MM.1S (cell line): ENCODE results near the gene ANKRD12.

Experiments
- DNase-seq: peaks from one replicate; pipeline ENCODE4 v3.0.0-alpha.2; 2015
- H2AFZ ChIP-seq: fragments of 300-600 bp; sonication (generic); 2 replicates; pipeline ENCODE4 v1.6.0; 2016; ENCODE audit warnings: antibody characterized with exemption, low read length
- H3F3A ChIP-seq: fragments of 300-600 bp; sonication (generic); 2 replicates; pipeline ENCODE4 v1.6.1; 2016; ENCODE audit warnings: mild to moderate bottlenecking, antibody characterized with exemption, low read length, moderate library complexity, mixed read lengths; ENCODE audit not compliant: insufficient read depth
- H3K27ac ChIP-seq: fragments of 300-600 bp; sonication (generic); 2 replicates; pipeline ENCODE4 v1.5.1; 2016; ENCODE audit warnings: mild to moderate bottlenecking, low read length
- H3K27me3 ChIP-seq: fragments of 300-600 bp; sonication (generic); replicated peaks from 2 replicates; pipeline ENCODE4 v1.6.0; 2016; ENCODE audit warnings: low read length; ENCODE audit not compliant: insufficient read depth
- H3K36me3 ChIP-seq: fragments of 300-600 bp; sonication (generic); replicated peaks from 2 replicates; pipeline ENCODE4 v1.6.1; 2016; ENCODE audit warnings: mild to moderate bottlenecking, low read length, mixed read lengths; ENCODE audit not compliant: insufficient read depth
- H3K4me1 ChIP-seq: fragments of 300-600 bp; sonication (generic); 2 replicates; pipeline ENCODE4 v1.6.1; 2016; ENCODE audit warnings: low read length, mixed read lengths
- H3K4me2 ChIP-seq: fragments of 300-600 bp; sonication (generic); 2 replicates; pipeline ENCODE4 v1.6.0; 2016; ENCODE audit warnings: low read depth, low read length
- H3K4me3 ChIP-seq: fragments of 300-600 bp; sonication (generic); 2 replicates; pipeline ENCODE4 v1.5.1; 2016; ENCODE audit warnings: low read length, mixed read lengths
- H3K79me2 ChIP-seq: fragments of 300-600 bp; sonication (generic); 2 replicates; pipeline ENCODE4 v1.6.1; 2016; ENCODE audit warnings: mixed run types, low read length, mixed read lengths
- H3K9ac ChIP-seq: fragments of 300-600 bp; sonication (generic); 2 replicates; pipeline ENCODE4 v1.6.1; 2016; ENCODE audit warnings: low read length, mixed read lengths
- H3K9me2 ChIP-seq: fragments of 300-600 bp; sonication (generic); replicated peaks from 2 replicates; pipeline ENCODE4 v1.6.1; 2016; ENCODE audit warnings: mild to moderate bottlenecking, low read length, mixed read lengths; ENCODE audit not compliant: insufficient read depth
- H3K9me3 ChIP-seq: fragments of 300-600 bp; sonication (generic); replicated peaks from 2 replicates; pipeline ENCODE4 v1.6.1; 2016; ENCODE audit warnings: mild to moderate bottlenecking, low read length, mixed read lengths; ENCODE audit not compliant: insufficient read depth
- H4K20me1 ChIP-seq: fragments of 300-600 bp; sonication (generic); 2 replicates; pipeline ENCODE4 v1.6.1; 2016; ENCODE audit warnings: mild to moderate bottlenecking, low read length, moderate library complexity, mixed read lengths; ENCODE audit not compliant: insufficient read depth
- EZH2 ChIP-seq: fragments of 300-600 bp; sonication (generic); optimal IDR thresholded peaks from 2 replicates; pipeline ENCODE3; 2017; ENCODE audit warnings: low read depth, mild to moderate bottlenecking, antibody characterized with exemption, low read length, mixed read lengths
- EZH2phosphoT487 ChIP-seq: fragments of 300-600 bp; sonication (generic); IDR thresholded peaks from 2 replicates; pipeline ENCODE4 v1.6.1; 2018; ENCODE audit warnings: antibody characterized with exemption, low read length
- TF ChIP-seq, protein P1 (sequence below): fragments of 300-600 bp; sonication (generic); IDR thresholded peaks from 2 replicates; pipeline ENCODE4 v1.5.1; 2016; ENCODE audit warnings: antibody characterized with exemption, low read length, mixed read lengths

Gene ANKRD12

DNA sequence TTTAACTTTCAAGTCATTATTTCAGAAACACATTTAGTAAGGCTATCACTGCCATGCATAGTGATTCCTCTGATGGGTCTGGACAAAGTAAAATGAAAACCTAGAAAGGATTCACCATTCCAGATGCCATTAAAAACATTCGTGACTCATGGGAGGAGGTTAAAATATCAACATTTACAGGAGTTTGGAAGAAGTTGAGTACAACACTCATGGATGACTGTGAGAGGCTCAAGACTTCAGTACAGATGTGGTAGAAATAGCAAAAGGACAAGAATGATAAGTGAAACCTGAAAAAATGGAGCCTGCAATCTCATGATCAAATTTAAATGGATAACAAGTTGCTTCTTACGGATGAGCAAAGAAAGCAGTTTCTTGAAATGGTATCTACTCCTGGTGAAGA is 192.2 kb downstream of the ANKRD12 start:
- no peaks in the 10 kb centered on the region for H3K9me3 ChIP-seq
- H4K20me1 ChIP-seq: no peaks in the 10 kb centered on the region
- no peak overlapping the region for H2AFZ ChIP-seq
- no peaks in the 10 kb centered on the region for H3K36me3 ChIP-seq
- H3K4me3 ChIP-seq: no peak overlapping the region
- H3K27ac ChIP-seq: no peak overlapping the region
- TF ChIP-seq EZH2: no peak
- TF ChIP-seq EZH2phosphoT487: no peak
- TF ChIP-seq, protein P1, sequence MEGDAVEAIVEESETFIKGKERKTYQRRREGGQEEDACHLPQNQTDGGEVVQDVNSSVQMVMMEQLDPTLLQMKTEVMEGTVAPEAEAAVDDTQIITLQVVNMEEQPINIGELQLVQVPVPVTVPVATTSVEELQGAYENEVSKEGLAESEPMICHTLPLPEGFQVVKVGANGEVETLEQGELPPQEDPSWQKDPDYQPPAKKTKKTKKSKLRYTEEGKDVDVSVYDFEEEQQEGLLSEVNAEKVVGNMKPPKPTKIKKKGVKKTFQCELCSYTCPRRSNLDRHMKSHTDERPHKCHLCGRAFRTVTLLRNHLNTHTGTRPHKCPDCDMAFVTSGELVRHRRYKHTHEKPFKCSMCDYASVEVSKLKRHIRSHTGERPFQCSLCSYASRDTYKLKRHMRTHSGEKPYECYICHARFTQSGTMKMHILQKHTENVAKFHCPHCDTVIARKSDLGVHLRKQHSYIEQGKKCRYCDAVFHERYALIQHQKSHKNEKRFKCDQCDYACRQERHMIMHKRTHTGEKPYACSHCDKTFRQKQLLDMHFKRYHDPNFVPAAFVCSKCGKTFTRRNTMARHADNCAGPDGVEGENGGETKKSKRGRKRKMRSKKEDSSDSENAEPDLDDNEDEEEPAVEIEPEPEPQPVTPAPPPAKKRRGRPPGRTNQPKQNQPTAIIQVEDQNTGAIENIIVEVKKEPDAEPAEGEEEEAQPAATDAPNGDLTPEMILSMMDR: no peak
- H3K9me2 ChIP-seq: no peaks in the 10 kb centered on the region
- no peaks in the 10 kb centered on the region for H3K79me2 ChIP-seq
- H3K4me1 ChIP-seq: peaks cover under 1% of the 10 kb centered on the region; the same call in 1 of the 2 replicates
- DNase-seq: no peak
- H3K27me3 ChIP-seq: no peaks in the 10 kb centered on the region
- H3K9ac ChIP-seq: no peak overlapping the region
- no peak overlapping the region for H3K4me2 ChIP-seq
- 0 out of 2 replicates have a peak, but pooled peaks cover 4% of the 10 kb centered on the region for H3F3A ChIP-seq

DNA sequence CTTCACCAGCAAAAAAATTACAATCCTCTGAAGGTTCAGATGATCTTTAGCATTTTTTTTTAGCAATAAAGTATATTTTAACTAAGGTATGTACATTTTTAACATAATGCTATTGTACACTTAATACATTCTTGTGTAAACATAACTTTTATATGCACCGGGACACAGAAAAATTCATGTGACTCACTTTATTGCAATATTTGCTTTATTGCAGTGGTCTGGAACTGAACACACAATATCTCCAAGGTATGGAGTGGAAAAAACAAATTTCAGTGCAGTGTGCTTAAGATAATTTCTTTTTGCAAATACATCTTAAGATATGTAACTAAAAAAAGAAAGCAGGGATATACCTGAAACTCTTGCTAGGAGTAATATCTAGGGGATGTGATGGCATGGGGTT is 192.9 kb downstream of the ANKRD12 start:
- no peak for DNase-seq
- no peak overlapping the region for H3K27ac ChIP-seq
- H3K9me3 ChIP-seq: no peaks in the 10 kb centered on the region

DNA sequence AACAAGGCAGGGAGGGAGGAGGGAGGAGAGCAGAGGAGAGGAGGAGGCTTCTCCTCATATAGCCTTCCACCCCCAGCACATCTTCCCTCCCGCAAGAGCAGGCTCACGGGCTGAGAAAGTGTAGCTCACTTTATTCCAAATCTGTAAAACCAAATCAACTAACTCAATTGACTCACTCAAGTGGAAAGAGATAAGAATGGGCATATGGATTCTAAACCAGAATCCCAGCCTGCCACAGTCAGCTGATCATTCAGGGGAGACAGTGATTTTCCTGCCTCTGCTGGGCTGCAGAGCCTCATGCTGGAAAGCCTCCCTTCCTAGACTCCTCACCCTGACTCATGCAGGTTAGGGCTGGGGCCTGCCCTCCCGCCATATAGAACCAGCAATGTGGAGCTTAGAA is 193.8 kb downstream of the ANKRD12 start:
- DNase-seq: no peak
- H3K4me2 ChIP-seq: no peak overlapping the region
- H3K79me2 ChIP-seq: peaks cover 7% of the 10 kb centered on the region
- no peak overlapping the region for H3K9ac ChIP-seq
- no peaks in the 10 kb centered on the region for H3K9me2 ChIP-seq
- H3K9me3 ChIP-seq: no peaks in the 10 kb centered on the region
- H3F3A ChIP-seq: 0 out of 2 replicates have a peak, but pooled peaks cover 4% of the 10 kb centered on the region
- H3K27ac ChIP-seq: no peak overlapping the region
- TF ChIP-seq EZH2: no peak
- TF ChIP-seq, protein P1: no peak
- TF ChIP-seq EZH2phosphoT487: no peak
- no peak overlapping the region for H3K4me3 ChIP-seq
- no peaks in the 10 kb centered on the region for H4K20me1 ChIP-seq
- H3K4me1 ChIP-seq: peaks cover 6% of the 10 kb centered on the region; the same call in 1 of the 2 replicates
- no peaks in the 10 kb centered on the region for H3K27me3 ChIP-seq
- no peak overlapping the region for H2AFZ ChIP-seq
- no peaks in the 10 kb centered on the region for H3K36me3 ChIP-seq

More for the DNA sequence above, 192.9 kb downstream of the ANKRD12 start:
- no peaks in the 10 kb centered on the region for H3K9me2 ChIP-seq
- no peaks in the 10 kb centered on the region for H3K79me2 ChIP-seq
- no peak overlapping the region for H3K4me2 ChIP-seq
- H3K36me3 ChIP-seq: no peaks in the 10 kb centered on the region
- no peaks in the 10 kb centered on the region for H3K27me3 ChIP-seq
- TF ChIP-seq EZH2: no peak
- no peak for TF ChIP-seq EZH2phosphoT487
- TF ChIP-seq, protein P1: no peak
- 0 out of 2 replicates have a peak, but pooled peaks cover 4% of the 10 kb centered on the region for H3F3A ChIP-seq
- H3K4me3 ChIP-seq: no peak overlapping the region
- no peak overlapping the region for H3K9ac ChIP-seq
- peaks cover 3% of the 10 kb centered on the region; the same call in 1 of the 2 replicates for H3K4me1 ChIP-seq
- H4K20me1 ChIP-seq: no peaks in the 10 kb centered on the region
- no peak overlapping the region for H2AFZ ChIP-seq
